Fibroblast of skin of left biceps (primary cell): ENCODE data around the gene KLHL8.
A peak's percentile ranks its signal among the peaks of the same experiment; 100 is the strongest.
"Not testable (repeated sequence)": the region's sequence is repeated elsewhere in the genome, so short reads cannot be mapped to it uniquely, and the experiment has no call there.

Experiments used
- DNase-seq, 2 experiments: peaks; one replicate each; pipeline ENCODE4 v3.0.0-alpha.2; 2013; ENCODE audit warnings: low read depth in 2 of 2

Gene KLHL8

GRCh38 chr4:87228262-87228860 lies 7.9 kb upstream of the KLHL8 start:
- DNase-seq, result no peak

GRCh38 chr4:87227751-87228151 lies 7.3 kb upstream of the KLHL8 start:
- DNase-seq, result no peak

- no peak for DNase-seq
Observed at GRCh38 chr4:87225936-87226335, 5.5 kb upstream of the KLHL8 start.

- no peak for DNase-seq
Observed at GRCh38 chr4:87224141-87224923, 3.9 kb upstream of the KLHL8 start.

GRCh38 chr4:87219632-87220093 lies 755 bp downstream of the KLHL8 start:
- DNase-seq, result no peak

GRCh38 chr4:87217235-87217763 lies 3.1 kb downstream of the KLHL8 start:
- DNase-seq, result not testable (repeated sequence)

- DNase-seq, result no peak
Observed at GRCh38 chr4:87216469-87216868, 3.9 kb downstream of the KLHL8 start.

- DNase-seq, result no peak
Observed at GRCh38 chr4:87213421-87214075, 6.9 kb downstream of the KLHL8 start.

- no peak for DNase-seq
Observed at GRCh38 chr4:87211249-87211952, 9.0 kb downstream of the KLHL8 start.

GRCh38 chr4:87209696-87210095 lies 10.7 kb downstream of the KLHL8 start:
- DNase-seq, result no peak

GRCh38 chr4:87209182-87209581 lies 11.2 kb downstream of the KLHL8 start:
- DNase-seq, result no peak

GRCh38 chr4:87204559-87204958 lies 15.9 kb downstream of the KLHL8 start:
- DNase-seq, result no peak

GRCh38 chr4:87196927-87197326 lies 23.5 kb downstream of the KLHL8 start:
- no peak for DNase-seq

GRCh38 chr4:87196146-87196545 lies 24.3 kb downstream of the KLHL8 start:
- DNase-seq, result no peak

- DNase-seq, result no peak
Observed at GRCh38 chr4:87193958-87194675, 26.3 kb downstream of the KLHL8 start.

GRCh38 chr4:87192145-87192919 lies 28.1 kb downstream of the KLHL8 start:
- no peak for DNase-seq

- no peak for DNase-seq
Observed at GRCh38 chr4:87188932-87189331, 31.5 kb downstream of the KLHL8 start.

- peak; percentile 67 to 73 for DNase-seq
Observed at GRCh38 chr4:87188048-87188447, 32.4 kb downstream of the KLHL8 start.

- no peak for DNase-seq
Observed at GRCh38 chr4:87185146-87185870, 35.1 kb downstream of the KLHL8 start.

- DNase-seq, result no peak
Observed at GRCh38 chr4:87180767-87181166, 39.7 kb downstream of the KLHL8 start.
